NCI-H1694 (cell line): Measurements from ENCODE around the gene AMDHD2.
"Not testable (repeated sequence)": the region's sequence is repeated elsewhere in the genome, so short reads cannot be mapped to it uniquely, and the experiment has no call there.

Source experiments
- DNase-seq: peaks from one replicate; lab custom pipeline; 2025; lab: John Stamatoyannopoulos, UW

Gene AMDHD2

DNA sequence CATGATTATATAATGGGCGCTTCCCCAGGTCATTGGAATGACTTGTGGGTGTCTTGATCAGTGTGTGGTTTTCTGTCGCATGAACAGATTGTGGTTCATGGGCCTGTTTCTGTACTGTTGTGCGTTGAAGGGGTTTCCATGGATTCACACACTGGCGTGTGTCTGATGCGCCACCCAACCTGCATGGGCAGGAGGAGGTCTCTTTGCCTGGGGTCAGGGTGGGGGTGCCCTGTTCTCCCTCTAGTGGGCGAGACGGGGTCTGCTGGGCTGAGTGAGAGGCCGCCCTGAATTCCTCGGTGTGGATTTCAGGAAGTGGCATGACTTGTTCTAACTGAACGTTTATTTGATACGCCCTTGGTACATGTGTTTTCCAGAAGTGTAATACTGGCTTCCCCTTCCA is 60.0 kb downstream of the AMDHD2 start:
- not testable (repeated sequence) for DNase-seq

DNA sequence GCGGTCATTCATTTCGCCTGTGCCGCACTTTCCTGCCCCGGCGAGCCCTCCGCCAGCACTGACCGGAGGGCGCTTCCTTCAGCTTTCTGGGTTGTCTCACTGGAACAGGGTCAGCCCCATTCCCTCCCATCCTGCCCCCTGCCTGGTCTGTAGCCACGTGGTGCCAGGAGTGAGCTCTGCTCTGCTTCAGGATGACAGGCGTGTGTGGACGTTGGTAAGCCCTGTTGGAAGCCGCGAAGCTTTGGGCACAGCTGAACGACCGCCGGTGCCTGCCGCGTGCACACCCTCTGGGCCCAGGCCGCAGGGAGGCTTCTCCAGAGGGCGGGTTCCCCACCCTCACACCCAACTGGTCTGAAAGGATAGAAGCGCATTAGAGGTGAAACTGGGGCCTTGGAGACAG is 60.6 kb downstream of the AMDHD2 start:
- DNase-seq, result not testable (repeated sequence)
